Subcutaneous adipose tissue (tissue), 4 donors: Measurements from ENCODE around the gene GPR39. TPM values are rescaled to one million over a fixed set of nuclear protein-coding genes. Genes with fewer than 3 reads are reported as not detected.

Source experiments
- total RNA-seq, 4 donors: library from RNA; depleted of rRNA; stranded (reverse); fragments of >200 nt; gene quantifications; one replicate each; pipeline ENCODE4 v1.1.0, GENCODE V29; 2016
- TF ChIP-seq, protein P1 (sequence below): fragments of 450-650 bp; IDR thresholded peaks from one replicate; pipeline ENCODE4 v1.5.1; 2016; ENCODE audit warnings: low read depth, mild to moderate bottlenecking, control low read depth, antibody characterized with exemption, moderate library complexity

Gene GPR39
- total RNA-seq: 1 to 10 TPM in 1 of 4 donors, under 1 TPM in 2, not detected in 1; 0.34 to 1.5 (median 0.66) TPM

DNA sequence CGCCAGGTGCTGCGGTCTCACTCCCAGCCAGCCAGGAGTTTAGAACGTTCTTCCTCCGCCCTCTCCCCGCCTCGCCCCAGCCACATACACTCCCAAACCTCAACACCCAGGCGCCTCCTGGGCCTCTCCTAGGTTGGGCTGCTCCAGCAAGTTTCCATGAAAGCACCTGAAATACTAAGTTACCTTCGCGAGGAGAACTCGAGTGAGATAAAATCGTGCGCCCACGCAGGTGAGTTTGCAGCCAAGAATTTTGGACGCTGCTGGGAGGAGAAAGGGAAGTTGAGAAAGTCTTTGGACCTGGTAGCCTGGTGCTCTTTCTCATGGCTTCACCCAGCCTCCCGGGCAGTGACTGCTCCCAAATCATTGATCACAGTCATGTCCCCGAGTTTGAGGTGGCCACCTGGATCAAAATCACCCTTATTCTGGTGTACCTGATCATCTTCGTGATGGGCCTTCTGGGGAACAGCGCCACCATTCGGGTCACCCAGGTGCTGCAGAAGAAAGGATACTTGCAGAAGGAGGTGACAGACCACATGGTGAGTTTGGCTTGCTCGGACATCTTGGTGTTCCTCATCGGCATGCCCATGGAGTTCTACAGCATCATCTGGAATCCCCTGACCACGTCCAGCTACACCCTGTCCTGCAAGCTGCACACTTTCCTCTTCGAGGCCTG lies at the start of gene GPR39:
Gene GPR39 (plus strand): TSS at position 83 of the 673 bp plus-strand sequence.
- TF ChIP-seq, protein P1, sequence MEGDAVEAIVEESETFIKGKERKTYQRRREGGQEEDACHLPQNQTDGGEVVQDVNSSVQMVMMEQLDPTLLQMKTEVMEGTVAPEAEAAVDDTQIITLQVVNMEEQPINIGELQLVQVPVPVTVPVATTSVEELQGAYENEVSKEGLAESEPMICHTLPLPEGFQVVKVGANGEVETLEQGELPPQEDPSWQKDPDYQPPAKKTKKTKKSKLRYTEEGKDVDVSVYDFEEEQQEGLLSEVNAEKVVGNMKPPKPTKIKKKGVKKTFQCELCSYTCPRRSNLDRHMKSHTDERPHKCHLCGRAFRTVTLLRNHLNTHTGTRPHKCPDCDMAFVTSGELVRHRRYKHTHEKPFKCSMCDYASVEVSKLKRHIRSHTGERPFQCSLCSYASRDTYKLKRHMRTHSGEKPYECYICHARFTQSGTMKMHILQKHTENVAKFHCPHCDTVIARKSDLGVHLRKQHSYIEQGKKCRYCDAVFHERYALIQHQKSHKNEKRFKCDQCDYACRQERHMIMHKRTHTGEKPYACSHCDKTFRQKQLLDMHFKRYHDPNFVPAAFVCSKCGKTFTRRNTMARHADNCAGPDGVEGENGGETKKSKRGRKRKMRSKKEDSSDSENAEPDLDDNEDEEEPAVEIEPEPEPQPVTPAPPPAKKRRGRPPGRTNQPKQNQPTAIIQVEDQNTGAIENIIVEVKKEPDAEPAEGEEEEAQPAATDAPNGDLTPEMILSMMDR: no peak

DNA sequence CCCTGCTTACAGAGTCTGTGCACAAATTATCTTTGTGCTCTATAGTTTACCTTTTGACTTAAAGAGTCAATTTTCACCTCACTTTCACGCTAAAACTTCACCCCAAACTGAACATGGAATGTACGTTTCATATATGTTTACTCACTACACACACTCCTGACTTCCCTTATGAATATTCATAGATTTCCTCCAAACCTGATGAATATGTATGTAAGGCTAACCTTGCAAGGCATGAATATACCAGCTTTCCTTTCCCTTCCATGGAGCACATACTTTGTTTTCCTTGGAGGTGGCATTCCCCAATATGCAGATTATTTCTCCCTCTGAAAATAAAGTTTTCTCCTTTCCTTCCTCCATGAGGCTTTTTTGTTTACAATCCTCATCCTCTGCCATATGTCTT lies 48.4 kb upstream of the GPR39 start:
- TF ChIP-seq, protein P1: no peak

DNA sequence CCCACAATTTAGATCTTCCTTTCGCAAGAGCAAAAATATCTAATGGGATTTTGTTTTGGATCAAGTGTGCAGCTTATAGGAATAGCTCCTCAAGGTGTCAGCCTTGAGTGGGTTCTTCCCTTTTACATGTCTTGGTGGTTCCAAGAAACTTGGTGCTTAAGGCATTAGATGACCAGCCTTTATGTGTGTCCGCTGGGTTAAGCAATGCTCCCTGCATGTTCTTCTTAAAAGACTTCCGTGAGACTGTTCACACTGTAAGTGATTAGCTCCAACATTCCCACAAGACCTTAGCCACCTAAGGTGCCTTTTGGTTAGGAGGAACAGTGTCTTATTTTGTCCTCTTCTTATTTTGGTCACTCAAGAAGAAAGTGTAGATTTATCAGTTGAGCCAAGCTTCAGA lies 44.3 kb upstream of the GPR39 start:
- TF ChIP-seq, protein P1: no peak

DNA sequence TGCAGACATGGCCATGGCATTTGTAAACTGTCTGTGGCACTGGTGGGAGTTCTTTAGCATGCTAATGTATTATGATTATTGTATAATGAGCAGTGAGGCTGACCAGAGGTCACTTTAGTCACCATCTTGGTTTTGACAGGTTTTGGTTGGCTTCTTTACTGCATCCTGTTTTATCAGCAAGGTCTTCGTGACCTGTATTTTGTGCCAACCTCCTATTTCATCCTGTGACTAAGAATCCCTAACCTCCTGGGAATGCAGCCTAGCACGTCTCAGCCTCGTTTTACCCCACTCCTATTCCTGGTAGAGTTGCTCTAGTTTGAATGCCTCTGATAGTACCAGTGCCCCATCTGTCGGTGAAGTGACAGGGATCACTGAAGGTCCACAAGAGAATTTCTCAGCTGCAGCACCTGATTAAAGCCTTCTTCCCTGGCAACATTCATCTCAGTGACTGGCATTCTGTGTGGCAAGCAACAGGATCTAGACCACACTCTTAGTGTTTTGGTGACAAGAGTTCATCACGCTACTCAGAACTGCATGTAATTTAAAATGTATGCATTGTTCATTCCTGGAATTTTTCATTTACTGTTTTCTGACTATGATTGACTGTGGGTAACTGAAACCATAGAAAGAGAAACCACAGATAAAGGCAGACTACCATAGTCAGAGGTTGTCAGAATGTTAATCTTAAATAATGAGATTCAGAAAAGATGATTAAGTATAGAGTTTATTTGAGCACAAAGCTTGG lies 43.0 kb upstream of the GPR39 start:
- TF ChIP-seq, protein P1: no peak

DNA sequence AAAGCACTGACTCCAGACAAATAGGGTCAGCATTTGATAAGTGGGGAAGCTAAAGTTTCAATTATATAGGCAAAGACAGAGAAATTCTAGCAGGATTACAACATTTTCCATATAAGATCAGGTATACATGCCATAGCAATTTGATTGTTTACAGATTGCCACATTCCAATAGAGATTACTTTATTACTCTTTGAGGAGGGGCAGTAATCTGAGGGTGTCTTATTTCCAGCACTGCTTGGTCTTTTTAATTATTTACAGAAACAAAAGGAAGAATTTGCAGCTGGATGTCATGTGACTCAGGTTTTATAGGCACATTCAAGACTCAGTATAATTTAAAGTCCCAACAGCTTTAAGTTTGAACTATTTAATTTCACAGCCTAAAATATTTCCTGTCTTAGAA lies 42.5 kb upstream of the GPR39 start:
- TF ChIP-seq, protein P1: no peak

DNA sequence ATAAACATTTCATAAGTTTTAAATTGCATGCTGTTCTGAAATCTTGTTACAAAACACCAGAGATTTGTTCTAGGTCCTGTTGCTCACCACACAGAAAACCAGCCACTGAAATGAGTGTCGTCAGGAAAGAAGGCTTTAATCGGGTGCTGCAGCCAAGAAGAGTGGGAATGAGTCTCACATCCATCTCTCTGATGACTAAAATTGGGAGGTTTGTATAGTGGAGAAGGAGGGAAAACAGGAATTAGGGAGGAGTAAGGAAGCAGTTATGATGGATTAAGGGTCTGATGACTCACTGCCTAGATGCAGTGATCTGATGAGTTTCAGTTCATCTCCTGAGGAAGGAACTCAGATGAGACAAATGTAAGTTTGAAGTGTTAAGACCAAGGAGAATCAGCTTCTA lies 42.1 kb upstream of the GPR39 start:
- TF ChIP-seq, protein P1: no peak

DNA sequence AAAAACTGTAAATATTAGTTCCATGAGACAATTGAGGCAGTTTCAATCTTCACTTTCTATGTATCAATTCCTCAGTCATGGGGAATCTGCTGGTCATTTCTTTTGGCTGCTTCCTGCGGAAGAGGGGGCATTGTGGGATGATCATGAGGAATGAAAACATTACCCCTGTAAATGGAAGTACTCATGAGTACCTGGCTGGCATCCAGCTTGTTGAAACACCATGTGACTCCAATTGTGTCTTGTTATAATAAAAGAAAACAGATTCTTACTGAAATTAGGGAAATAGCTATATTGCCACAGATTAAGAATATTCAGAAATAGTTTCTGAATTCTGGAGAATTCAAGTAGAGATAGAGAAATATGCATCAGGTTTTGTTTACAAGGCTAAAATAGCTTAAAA lies 41.6 kb upstream of the GPR39 start:
- TF ChIP-seq, protein P1: no peak
